Stimulated activated CD4-positive, alpha-beta T cell treated with anti-CD3 and anti-CD28 coated beads, Interleukin-4, amount 100 ng/mL, for 24 hours (primary cell): ENCODE data around the gene NLGN1.

Experiments
- DNase-seq: peaks from one replicate; pipeline ENCODE4 v3.0.0-alpha.2; 2020

Gene NLGN1

GRCh38 chr3:174317005-174317404 lies 919.5 kb downstream of the NLGN1 start:
- no peak for DNase-seq

- no peak for DNase-seq
Measured at GRCh38 chr3:174318181-174318580, 920.6 kb downstream of the NLGN1 start.

GRCh38 chr3:174321548-174321947 lies 924.0 kb downstream of the NLGN1 start:
- no peak for DNase-seq

- DNase-seq = no peak
Measured at GRCh38 chr3:174322789-174323188, 925.2 kb downstream of the NLGN1 start.

GRCh38 chr3:174325171-174325570 lies 927.6 kb downstream of the NLGN1 start:
- no peak for DNase-seq

- DNase-seq = no peak
Measured at GRCh38 chr3:174325834-174326700, 928.5 kb downstream of the NLGN1 start.

GRCh38 chr3:174329321-174329720 lies 931.8 kb downstream of the NLGN1 start:
- DNase-seq = no peak

- DNase-seq = no peak
Measured at GRCh38 chr3:174330303-174330702, 932.8 kb downstream of the NLGN1 start.

- DNase-seq = no peak
Measured at GRCh38 chr3:174331095-174331800, 933.7 kb downstream of the NLGN1 start.

GRCh38 chr3:174332391-174332790 lies 934.8 kb downstream of the NLGN1 start:
- DNase-seq = no peak

- DNase-seq = no peak
Measured at GRCh38 chr3:174333640-174334039, 936.1 kb downstream of the NLGN1 start.

- no peak for DNase-seq
Measured at GRCh38 chr3:174334111-174334510, 936.6 kb downstream of the NLGN1 start.

GRCh38 chr3:174335324-174335723 lies 937.8 kb downstream of the NLGN1 start:
- no peak for DNase-seq

- no peak for DNase-seq
Measured at GRCh38 chr3:174335910-174336309, 938.4 kb downstream of the NLGN1 start.
